ENCODE data around the gene SDK1. TPM values are rescaled to one million over a fixed set of nuclear protein-coding genes. Genes with fewer than 3 reads are reported as not detected.

SDK1 gene
- total RNA-seq, 4 donors from 2014 or later: 3.7 to 80.9 (median 13.1) TPM

DNA sequence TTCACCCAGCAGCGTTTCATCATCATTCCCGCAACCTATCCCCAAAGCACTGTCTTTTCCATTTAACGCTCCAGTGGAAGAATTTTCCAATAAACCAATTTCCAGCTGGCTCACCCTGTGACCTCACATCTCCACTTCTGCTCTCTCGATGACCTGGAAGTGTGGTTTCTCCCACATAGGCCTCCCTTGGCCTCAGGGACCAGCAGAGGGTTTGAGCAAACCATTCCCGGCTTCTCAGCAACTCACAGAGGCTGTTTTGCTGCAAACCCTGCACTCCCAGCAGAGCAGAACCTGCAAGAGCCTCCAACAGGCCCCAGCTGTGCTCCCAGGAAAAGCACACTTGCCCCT, 858.1 kb downstream of the SDK1 start:
- H3K4me3 ChIP-seq: no peak overlapping the region
- no peaks in the 10 kb centered on the region for H3K27me3 ChIP-seq
- no peak for DNase-seq
- no peaks in the 10 kb centered on the region for H3K9me3 ChIP-seq
- H3K27ac ChIP-seq: no peak overlapping the region
- TF ChIP-seq, protein P1, sequence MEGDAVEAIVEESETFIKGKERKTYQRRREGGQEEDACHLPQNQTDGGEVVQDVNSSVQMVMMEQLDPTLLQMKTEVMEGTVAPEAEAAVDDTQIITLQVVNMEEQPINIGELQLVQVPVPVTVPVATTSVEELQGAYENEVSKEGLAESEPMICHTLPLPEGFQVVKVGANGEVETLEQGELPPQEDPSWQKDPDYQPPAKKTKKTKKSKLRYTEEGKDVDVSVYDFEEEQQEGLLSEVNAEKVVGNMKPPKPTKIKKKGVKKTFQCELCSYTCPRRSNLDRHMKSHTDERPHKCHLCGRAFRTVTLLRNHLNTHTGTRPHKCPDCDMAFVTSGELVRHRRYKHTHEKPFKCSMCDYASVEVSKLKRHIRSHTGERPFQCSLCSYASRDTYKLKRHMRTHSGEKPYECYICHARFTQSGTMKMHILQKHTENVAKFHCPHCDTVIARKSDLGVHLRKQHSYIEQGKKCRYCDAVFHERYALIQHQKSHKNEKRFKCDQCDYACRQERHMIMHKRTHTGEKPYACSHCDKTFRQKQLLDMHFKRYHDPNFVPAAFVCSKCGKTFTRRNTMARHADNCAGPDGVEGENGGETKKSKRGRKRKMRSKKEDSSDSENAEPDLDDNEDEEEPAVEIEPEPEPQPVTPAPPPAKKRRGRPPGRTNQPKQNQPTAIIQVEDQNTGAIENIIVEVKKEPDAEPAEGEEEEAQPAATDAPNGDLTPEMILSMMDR (IDR thresholded peaks at IDR 0.05): no peak
- no peak for TF ChIP-seq POLR2A (IDR thresholded peaks at IDR 0.05)
- no peaks in the 10 kb centered on the region for H3K36me3 ChIP-seq
- no peaks in the 10 kb centered on the region for H3K4me1 ChIP-seq

DNA sequence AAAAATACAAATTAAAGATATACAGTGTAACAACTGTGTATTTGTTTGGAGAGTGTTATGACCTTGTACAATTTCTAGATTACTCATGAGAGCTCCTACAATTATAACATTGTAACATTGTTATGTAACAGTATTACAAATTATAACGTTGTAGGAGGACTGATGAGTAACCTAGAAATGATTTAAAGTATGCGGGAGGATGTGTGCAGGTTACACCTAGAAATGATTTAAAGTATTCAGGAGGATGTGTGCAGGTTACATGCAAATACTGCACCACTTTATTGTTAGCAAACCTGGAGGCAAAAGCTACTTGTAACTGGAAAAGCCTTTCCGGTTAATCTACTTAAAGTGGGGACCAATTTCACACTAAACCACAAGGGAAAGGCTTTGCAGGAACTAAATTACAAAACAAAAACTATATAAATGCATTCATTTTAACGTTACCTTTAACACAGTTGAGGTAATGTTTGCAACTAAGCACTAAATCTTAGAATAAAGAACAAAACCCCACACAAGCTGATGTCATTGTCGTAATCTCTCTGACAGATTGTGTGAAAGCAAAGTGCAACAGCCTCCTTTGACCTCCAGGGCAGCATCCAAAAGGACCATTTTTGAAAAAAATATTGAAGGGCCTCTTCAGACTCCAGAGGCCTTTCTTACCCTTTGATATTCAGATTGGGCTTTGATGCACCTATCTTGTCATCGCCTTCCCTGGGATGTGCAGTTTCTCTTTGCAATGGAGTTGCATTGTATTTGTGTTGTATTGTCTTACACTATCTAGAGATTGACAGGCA, 858.9 kb downstream of the SDK1 start:
- no peak for DNase-seq
- H3K27me3 ChIP-seq: no peaks in the 10 kb centered on the region
- H3K9me3 ChIP-seq: no peaks in the 10 kb centered on the region
- no peaks in the 10 kb centered on the region for H3K36me3 ChIP-seq
- H3K4me3 ChIP-seq: no peak overlapping the region
- no peaks in the 10 kb centered on the region for H3K4me1 ChIP-seq
- H3K27ac ChIP-seq: no peak overlapping the region
- no peak for TF ChIP-seq POLR2A (IDR thresholded peaks at IDR 0.05)
- TF ChIP-seq, protein P1 (IDR thresholded peaks at IDR 0.05): no peak

DNA sequence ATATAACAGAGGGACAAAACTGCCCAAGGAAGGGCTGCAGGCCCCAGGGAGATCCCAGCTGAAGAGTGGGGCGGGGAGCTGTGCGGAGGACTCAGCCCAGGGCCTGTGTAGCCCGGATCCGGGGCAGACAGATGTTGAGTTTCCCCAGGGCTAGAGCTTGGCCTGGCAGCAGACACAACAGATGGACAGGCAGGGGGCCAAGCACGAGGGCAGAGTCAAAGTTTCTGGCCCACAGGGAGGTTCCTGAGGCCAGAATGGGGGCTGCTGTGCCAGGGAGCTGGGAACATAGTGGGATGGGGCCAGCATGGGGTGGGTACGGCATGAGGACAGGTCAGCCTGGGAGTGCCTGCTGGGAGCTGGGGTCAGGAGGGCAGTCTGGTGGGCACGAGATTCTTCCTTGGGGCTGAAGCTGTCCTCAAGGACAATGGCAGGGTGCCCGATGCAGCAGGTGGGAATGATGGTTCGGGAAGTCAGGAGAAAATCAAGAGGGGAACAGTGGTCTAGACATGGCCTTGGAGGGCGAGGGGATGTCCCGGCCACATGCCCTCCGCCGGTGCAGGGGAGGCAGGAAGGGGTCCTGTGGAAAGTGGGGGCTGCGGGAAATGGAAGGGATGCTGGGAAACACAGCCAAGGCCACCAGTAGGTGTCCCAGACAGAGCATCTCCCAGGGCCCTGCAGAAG, 862.0 kb downstream of the SDK1 start:
- H3K27ac ChIP-seq: no peak overlapping the region

DNA sequence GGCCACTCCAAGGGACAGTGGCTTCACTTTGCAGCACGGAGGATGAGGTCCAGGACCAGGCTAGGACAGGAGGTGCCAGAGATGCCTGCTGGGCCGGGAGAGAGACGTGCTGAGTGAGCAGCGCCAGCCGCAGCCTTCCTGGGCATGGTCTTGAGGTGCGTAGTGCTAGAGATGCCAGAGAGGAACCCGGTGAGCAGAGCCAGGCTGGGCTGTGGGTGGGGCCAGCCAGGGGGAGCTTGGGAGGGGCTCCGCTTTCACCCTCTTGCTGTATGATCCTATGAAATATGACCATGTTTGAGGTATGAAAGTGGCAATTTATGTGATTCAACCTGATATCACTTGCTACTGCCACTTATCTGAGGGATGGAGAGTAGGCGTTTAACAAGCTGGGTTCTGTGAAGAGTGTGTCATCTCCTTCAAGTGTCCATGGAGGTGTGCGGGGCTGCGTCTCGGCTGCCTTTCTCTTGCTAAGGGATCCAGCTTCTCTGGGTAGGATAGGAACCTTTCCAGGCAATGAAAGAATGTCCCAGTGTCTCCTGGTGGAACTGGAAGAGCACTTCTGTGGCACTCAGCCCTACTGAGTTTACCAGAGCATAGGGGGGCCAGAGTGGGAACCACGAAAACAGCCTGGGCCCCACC, 862.6 kb downstream of the SDK1 start:
- no peaks in the 10 kb centered on the region for H3K4me1 ChIP-seq
- H3K27ac ChIP-seq: no peak overlapping the region
- no peak for DNase-seq
- no peaks in the 10 kb centered on the region for H3K9me3 ChIP-seq
- TF ChIP-seq POLR2A (IDR thresholded peaks at IDR 0.05): no peak
- TF ChIP-seq, protein P1 (IDR thresholded peaks at IDR 0.05): no peak
- no peak overlapping the region for H3K4me3 ChIP-seq
- no peaks in the 10 kb centered on the region for H3K36me3 ChIP-seq
- H3K27me3 ChIP-seq: no peaks in the 10 kb centered on the region

More for the DNA sequence above, 862.0 kb downstream of the SDK1 start:
- H3K4me1 ChIP-seq: no peaks in the 10 kb centered on the region
- H3K27me3 ChIP-seq: no peaks in the 10 kb centered on the region
- no peaks in the 10 kb centered on the region for H3K36me3 ChIP-seq
- no peak overlapping the region for H3K4me3 ChIP-seq
- no peak for TF ChIP-seq POLR2A (IDR thresholded peaks at IDR 0.05)
- TF ChIP-seq, protein P1 (IDR thresholded peaks at IDR 0.05): no peak
- H3K9me3 ChIP-seq: no peaks in the 10 kb centered on the region
- no peak for DNase-seq

DNA sequence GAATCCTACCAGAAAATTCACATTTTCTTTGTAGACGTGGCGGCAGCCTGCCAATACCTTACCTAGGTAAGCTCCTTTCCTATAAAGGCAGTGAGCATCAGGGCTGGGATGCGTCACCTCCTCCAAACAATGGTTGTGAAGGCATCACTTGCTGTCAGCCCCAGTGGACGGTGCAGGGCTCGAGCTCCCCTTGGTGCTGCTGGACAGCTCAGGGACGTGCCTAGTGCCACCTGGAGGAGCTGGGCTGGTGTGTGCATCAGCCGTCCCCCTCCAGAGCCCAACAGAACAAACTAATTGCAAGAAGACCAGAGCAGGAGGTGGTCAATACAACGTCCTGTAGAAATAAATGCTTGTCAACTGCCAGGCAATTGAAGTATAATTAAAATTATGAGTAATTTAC, 863.5 kb downstream of the SDK1 start:
- no peaks in the 10 kb centered on the region for H3K4me1 ChIP-seq
- DNase-seq: no peak
- no peaks in the 10 kb centered on the region for H3K27me3 ChIP-seq
- H3K9me3 ChIP-seq: no peaks in the 10 kb centered on the region
- no peaks in the 10 kb centered on the region for H3K36me3 ChIP-seq
- H3K4me3 ChIP-seq: no peak overlapping the region
- no peak overlapping the region for H3K27ac ChIP-seq
- TF ChIP-seq, protein P1 (IDR thresholded peaks at IDR 0.05): no peak
- no peak for TF ChIP-seq POLR2A (IDR thresholded peaks at IDR 0.05)
